NCI-H82 treated with DMSO at 0.1 percent for 48 hours (cell line): ENCODE results near the gene NUMB.

Experiments
- DNase-seq: peaks from one replicate; lab custom pipeline; 2025; ENCODE audit not compliant: unreplicated experiment; lab: John Stamatoyannopoulos, UW

NUMB gene

GRCh38 chr14:73248108-73248868, 210.1 kb downstream of the NUMB start:
- no peak for DNase-seq

GRCh38 chr14:73246387-73247150, 211.8 kb downstream of the NUMB start:
- no peak for DNase-seq

- DNase-seq, result peak; percentile 22
Observed at GRCh38 chr14:73245480-73246325, 212.6 kb downstream of the NUMB start.

GRCh38 chr14:73244541-73245290, 213.6 kb downstream of the NUMB start:
- DNase-seq, result no peak

- DNase-seq, result no peak
Observed at GRCh38 chr14:73243748-73244147, 214.6 kb downstream of the NUMB start.

GRCh38 chr14:73243341-73243740, 215.0 kb downstream of the NUMB start:
- no peak for DNase-seq

GRCh38 chr14:73242357-73242901, 215.9 kb downstream of the NUMB start:
- no peak for DNase-seq

GRCh38 chr14:73241481-73242165, 216.7 kb downstream of the NUMB start:
- DNase-seq, result no peak

- DNase-seq, result no peak
Observed at GRCh38 chr14:73240816-73241480, 217.4 kb downstream of the NUMB start.

GRCh38 chr14:73239393-73240241, 218.7 kb downstream of the NUMB start:
- DNase-seq, result no peak

GRCh38 chr14:73238941-73239340, 219.4 kb downstream of the NUMB start:
- no peak for DNase-seq

GRCh38 chr14:73238424-73238852, 219.9 kb downstream of the NUMB start:
- DNase-seq, result no peak

- no peak for DNase-seq
Observed at GRCh38 chr14:73237786-73238423, 220.4 kb downstream of the NUMB start.

- no peak for DNase-seq
Observed at GRCh38 chr14:73237219-73237785, 221.0 kb downstream of the NUMB start, which contains the start of gene PAPLN. PAPLN (plus strand) TSS chr14:73237506; CDS start chr14:73239779, 2,273 bp downstream.

GRCh38 chr14:73236752-73237218, 221.6 kb downstream of the NUMB start:
- DNase-seq, result no peak

GRCh38 chr14:73236157-73236556, 222.2 kb downstream of the NUMB start:
- DNase-seq, result no peak

GRCh38 chr14:73235531-73236155, 222.7 kb downstream of the NUMB start:
- peak; percentile 35 for DNase-seq
